Measurements from ENCODE around the gene MTFP1. TPM values are rescaled to one million over a fixed set of nuclear protein-coding genes. Genes with fewer than 3 reads are reported as not detected.
A peak's percentile ranks its signal among the peaks of the same experiment; 100 is the strongest.

The MTFP1 gene
- total RNA-seq, 1 donor from 2014 or later: 29.9 TPM

GRCh38 chr22:30408388-30409102, 17.0 kb upstream of the MTFP1 start:
- H3K4me1 Mint-ChIP-seq: peaks cover 16% of the 10 kb centered on the region
- no peaks in the 10 kb centered on the region for H3K9me3 Mint-ChIP-seq
- Histone ChIP-seq H3K4me2 (no peak overlapping the region), H3K36me3 (no peaks in the 10 kb centered on the region), H3K27ac (no peak overlapping the region), H3K4me3 (no peak overlapping the region), H3K9me3 (ENCODE audit: low read depth) (no peaks in the 10 kb centered on the region), H2AFZ (replicated peaks) (no peak overlapping the region), H3K79me2 (ENCODE audit: low read depth) (no peaks in the 10 kb centered on the region), H4K20me1 (ENCODE audit: low read depth) (no peaks in the 10 kb centered on the region), H3K27me3 (no peaks in the 10 kb centered on the region), H3F3A (ENCODE audit: low read depth) (no peaks in the 10 kb centered on the region), H3K4me1 (no peaks in the 10 kb centered on the region), H3K9ac (no peak overlapping the region)
- no peak overlapping the region for H3K4me3 Mint-ChIP-seq
- H3K36me3 Mint-ChIP-seq: peaks cover 30% of the 10 kb centered on the region
- no peak overlapping the region for H3K27ac Mint-ChIP-seq
- TF ChIP-seq CTCF (IDR thresholded peaks at IDR 0.05): no peak
- TF ChIP-seq EZH2phosphoT487 (IDR thresholded peaks at IDR 0.05): no peak
- TF ChIP-seq EZH2 (IDR thresholded peaks at IDR 0.05): no peak
- no peak for DNase-seq (ENCODE audit: low spot score)
- no peaks in the 10 kb centered on the region for H3K27me3 Mint-ChIP-seq (ENCODE audit: insufficient read depth, low read depth)

- H3K4me1 ChIP-seq: no peaks in the 10 kb centered on the region
- H3K9ac ChIP-seq: no peak overlapping the region
- H3K4me3 Mint-ChIP-seq: no peak overlapping the region
- peaks cover 33% of the 10 kb centered on the region for H3K36me3 Mint-ChIP-seq
- H3K27me3 ChIP-seq: no peaks in the 10 kb centered on the region
- no peaks in the 10 kb centered on the region for H3K9me3 Mint-ChIP-seq
- no peaks in the 10 kb centered on the region for H3K79me2 ChIP-seq (ENCODE audit: low read depth)
- H3F3A ChIP-seq (ENCODE audit: low read depth): no peaks in the 10 kb centered on the region
- H3K27me3 Mint-ChIP-seq (ENCODE audit: insufficient read depth, low read depth): no peaks in the 10 kb centered on the region
- no peaks in the 10 kb centered on the region for H4K20me1 ChIP-seq (ENCODE audit: low read depth)
- no peak for DNase-seq (ENCODE audit: low spot score)
- H3K4me2 ChIP-seq: no peak overlapping the region
- H3K9me3 ChIP-seq (ENCODE audit: low read depth): no peaks in the 10 kb centered on the region
- no peak overlapping the region for H2AFZ ChIP-seq (replicated peaks)
- H3K27ac Mint-ChIP-seq: no peak overlapping the region
- H3K27ac ChIP-seq: no peak overlapping the region
- no peak overlapping the region for H3K4me3 ChIP-seq
- H3K4me1 Mint-ChIP-seq: no peaks in the 10 kb centered on the region
- TF ChIP-seq EZH2phosphoT487 (IDR thresholded peaks at IDR 0.05) (no peak), CTCF (IDR thresholded peaks at IDR 0.05) (no peak), EZH2 (IDR thresholded peaks at IDR 0.05) (no peak)
- no peaks in the 10 kb centered on the region for H3K36me3 ChIP-seq
Observed at GRCh38 chr22:30411780-30412179, 13.8 kb upstream of the MTFP1 start.

- Histone ChIP-seq H3K36me3 (no peaks in the 10 kb centered on the region), H3K4me3 (no peak overlapping the region), H3K4me2 (no peak overlapping the region), H3F3A (ENCODE audit: low read depth) (no peaks in the 10 kb centered on the region), H3K4me1 (no peaks in the 10 kb centered on the region), H3K9me3 (ENCODE audit: low read depth) (no peaks in the 10 kb centered on the region), H3K27me3 (no peaks in the 10 kb centered on the region), H4K20me1 (ENCODE audit: low read depth) (no peaks in the 10 kb centered on the region), H3K79me2 (ENCODE audit: low read depth) (no peaks in the 10 kb centered on the region), H3K27ac (no peak overlapping the region), H2AFZ (replicated peaks) (no peak overlapping the region), H3K9ac (no peak overlapping the region)
- no peak overlapping the region for H3K4me3 Mint-ChIP-seq
- H3K27me3 Mint-ChIP-seq (ENCODE audit: insufficient read depth, low read depth): no peaks in the 10 kb centered on the region
- peaks cover 40% of the 10 kb centered on the region for H3K36me3 Mint-ChIP-seq
- peak overlapping the region; percentile 22 for H3K27ac Mint-ChIP-seq
- DNase-seq (ENCODE audit: low spot score): no peak
- no peaks in the 10 kb centered on the region for H3K9me3 Mint-ChIP-seq
- no peak for TF ChIP-seq CTCF (IDR thresholded peaks at IDR 0.05)
- TF ChIP-seq EZH2 (IDR thresholded peaks at IDR 0.05): no peak
- no peak for TF ChIP-seq EZH2phosphoT487 (IDR thresholded peaks at IDR 0.05)
- no peaks in the 10 kb centered on the region for H3K4me1 Mint-ChIP-seq
Observed at GRCh38 chr22:30413001-30413400, 12.6 kb upstream of the MTFP1 start.
